KG1 (cell line): ENCODE measurements around the gene RASGRP3.
A peak's percentile ranks its signal among the peaks of the same experiment; 100 is the strongest.
"Not testable (repeated sequence)": the region's sequence is repeated elsewhere in the genome, so short reads cannot be mapped to it uniquely, and the experiment has no call there.

ENCODE experiments used
- DNase-seq: peaks from one replicate; lab custom pipeline; 2025; lab: John Stamatoyannopoulos, UW

The RASGRP3 gene

DNA sequence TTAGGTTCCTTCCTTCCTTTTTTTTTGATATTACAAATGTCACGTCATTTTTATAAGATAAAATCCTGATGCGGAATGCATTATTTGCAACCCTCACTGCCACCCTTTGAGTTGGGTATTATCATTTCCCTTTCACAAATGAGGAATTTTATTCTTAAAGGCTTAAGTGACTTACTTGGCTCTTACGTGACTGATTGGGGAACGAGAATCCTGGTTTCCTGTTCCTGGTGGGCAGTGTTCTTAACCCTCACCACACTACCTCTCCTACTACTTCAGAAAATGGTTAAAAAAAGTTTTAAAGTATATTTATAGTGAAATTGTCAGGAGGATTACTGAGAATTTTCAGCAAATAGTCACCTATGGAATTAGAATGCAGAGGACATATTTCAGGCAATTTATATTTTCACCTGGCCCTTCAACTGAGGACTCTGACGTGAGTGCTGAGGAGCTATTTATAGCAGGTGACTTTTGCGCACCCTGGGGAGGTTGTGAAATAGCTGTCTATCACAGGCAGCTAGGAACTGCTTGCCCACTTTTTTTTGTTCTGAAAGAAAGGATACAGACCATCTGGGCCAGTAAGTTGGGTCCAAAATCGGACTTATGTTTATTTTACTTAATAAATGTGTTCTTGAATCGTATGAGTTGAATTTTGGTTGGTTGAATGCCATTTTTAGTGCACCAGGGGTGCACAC is 18.7 kb upstream of the RASGRP3 start:
- no peak for DNase-seq

DNA sequence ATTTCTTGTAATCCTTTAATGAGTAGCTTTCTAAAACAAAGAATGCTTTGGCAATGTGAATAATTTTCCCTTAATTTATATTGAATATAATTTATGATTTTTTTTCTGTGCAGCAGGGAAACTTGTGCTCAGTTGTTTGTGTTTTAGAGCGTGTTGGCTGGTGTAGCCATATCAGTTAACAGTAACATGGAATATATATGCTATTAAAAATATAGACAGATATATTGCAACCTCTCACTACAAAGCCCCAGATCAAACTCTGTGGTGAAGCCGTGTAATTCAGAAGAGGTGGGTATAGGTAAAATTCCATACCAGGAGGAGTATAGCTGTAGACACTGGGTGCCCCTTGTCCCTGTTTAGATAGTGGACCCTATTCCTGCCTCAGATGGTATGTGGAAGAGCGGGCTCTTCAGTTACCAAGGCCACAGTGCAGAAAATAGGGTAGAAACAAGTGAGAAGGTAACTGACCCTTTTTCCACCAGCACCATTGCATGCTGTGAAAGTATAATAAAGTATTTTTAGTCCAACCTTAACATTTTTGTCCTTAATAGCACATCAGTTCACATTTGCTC is 18.1 kb upstream of the RASGRP3 start:
- no peak for DNase-seq

DNA sequence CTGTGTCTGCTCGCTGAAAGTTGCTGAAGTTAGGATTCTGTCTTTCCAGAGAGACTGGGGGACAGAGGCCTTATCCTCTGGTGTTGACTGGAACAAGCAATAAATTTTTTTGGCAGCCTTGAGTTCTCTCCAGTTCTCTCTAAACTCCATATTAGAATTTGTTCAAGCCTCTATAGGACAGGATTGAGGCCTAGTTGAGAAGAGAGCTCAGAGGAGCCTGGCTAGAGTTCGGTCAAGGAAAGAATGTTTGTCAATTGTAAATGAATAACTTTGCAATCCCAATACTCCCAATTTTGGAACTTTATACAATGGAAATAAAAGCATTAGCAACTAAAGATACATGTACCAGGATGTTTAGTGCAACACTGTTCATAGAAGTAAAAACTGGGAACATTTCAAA is 16.7 kb upstream of the RASGRP3 start:
- DNase-seq: no peak

DNA sequence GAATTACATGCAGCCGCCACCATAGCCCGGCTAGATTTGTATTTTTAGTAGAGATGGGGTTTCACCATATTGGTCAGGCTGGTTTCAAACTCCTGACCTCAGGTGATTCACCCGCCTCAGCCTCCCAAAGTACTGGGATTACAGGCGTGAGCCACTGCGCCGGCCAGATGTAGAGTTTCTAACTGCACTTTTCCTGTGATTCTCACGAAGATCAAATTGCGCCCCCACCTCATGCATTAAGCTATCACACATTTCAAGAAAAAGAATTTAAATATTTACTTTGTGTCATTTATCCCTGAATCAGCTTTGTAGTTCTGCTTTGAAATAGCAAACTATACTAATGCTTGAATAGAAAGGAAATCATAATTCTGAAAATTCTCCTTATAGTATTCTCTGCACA is 13.9 kb upstream of the RASGRP3 start:
- DNase-seq: not testable (repeated sequence)

DNA sequence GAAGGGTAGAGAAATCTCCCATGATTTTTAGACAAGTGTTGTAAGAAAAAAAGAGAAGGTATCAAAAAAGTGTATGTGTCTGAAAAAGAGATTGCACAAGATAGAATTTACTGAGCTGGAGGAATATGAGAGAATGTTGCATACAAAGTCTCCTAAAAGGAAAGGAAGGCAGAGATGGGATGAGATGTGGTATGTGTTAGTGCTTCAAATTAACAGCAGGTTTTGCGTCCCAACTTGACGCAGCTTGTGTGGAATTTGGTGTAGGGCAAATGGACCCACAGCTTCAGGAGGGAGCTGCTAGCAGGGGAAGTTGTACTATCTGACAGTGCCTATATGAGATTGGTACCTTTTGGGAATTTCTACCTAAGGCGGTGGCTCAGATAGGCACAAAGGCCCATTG is 9.0 kb upstream of the RASGRP3 start:
- DNase-seq: no peak

DNA sequence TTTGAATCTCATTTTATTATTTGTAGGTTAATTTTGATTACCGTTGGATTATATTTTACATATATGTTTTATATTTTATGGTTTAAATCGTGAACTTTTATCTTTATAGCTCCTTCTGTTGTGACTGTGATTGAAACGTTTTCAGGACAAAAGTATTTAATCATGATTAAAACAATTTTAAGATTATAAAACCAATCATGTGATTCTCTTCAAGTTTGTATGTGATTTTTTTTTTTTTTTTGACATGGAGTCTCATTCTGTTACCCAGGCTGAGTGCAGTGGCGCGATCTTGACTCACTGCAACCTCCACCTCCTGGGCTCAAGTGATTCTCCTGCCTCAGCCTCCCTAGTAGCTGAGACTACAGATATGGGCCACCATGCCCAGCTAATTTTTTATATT is 7.2 kb upstream of the RASGRP3 start:
- DNase-seq: no peak

DNA sequence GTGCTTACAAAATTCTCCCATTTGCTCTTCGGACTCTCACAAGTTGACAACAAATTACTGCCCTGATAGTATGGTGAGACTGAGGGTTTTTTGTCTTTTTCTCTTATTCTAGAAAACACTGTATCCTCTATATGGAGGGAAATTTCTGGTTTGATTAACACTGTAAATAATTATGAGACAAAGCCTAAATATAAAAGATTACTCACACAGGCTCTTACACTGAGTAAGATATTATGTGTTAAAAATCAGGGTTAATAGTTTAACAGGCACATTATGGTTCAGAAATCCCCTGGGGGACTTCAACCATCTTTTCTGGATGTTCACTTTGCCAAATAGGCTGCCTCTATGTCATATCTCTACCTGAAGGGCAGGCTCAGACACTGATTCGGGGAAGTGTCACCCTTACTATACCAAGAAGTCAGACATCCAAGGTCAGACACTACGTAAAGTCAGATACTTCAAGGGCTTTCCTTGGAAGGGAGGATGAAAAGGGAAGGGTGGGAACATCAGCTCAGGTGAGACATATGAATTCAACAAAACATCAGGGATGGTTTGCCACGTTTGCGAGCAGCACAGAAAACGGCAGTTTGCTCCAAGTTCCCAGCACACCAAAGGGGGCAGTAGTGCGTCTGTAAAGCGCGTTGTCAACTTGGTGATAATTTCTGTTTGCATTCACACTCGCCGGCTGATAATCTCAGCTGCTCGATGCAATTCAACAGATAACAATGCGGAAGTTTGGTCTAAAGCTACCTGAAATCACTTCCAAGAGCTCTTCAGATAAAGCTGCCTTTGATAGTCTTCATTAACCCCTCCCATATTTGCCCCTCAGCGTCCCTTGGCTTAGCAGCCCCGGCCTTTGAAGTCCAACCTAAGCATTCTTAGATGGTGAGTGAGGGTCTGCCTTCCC is 972 bp upstream of the RASGRP3 start:
- peak; percentile 69 for DNase-seq

DNA sequence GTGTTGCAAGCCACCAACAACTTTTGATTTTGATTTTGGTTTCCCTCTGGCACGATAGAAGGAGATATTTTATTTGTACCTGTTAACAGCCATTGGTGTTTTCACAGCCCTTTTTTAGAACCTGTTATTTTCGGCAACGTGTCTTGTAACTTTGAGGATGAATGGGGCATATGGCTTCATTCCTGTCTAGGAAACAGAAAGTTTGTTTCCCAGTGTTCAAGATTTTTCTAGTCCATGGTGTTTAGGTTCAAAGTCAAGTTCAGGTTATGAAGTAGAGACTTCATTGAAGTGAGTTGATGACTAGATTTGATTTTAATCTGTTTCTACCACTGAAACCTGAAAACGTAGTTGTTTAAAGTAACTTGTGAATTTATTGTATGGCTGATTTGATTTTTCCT is 343 bp downstream of the RASGRP3 start:
- no peak for DNase-seq

DNA sequence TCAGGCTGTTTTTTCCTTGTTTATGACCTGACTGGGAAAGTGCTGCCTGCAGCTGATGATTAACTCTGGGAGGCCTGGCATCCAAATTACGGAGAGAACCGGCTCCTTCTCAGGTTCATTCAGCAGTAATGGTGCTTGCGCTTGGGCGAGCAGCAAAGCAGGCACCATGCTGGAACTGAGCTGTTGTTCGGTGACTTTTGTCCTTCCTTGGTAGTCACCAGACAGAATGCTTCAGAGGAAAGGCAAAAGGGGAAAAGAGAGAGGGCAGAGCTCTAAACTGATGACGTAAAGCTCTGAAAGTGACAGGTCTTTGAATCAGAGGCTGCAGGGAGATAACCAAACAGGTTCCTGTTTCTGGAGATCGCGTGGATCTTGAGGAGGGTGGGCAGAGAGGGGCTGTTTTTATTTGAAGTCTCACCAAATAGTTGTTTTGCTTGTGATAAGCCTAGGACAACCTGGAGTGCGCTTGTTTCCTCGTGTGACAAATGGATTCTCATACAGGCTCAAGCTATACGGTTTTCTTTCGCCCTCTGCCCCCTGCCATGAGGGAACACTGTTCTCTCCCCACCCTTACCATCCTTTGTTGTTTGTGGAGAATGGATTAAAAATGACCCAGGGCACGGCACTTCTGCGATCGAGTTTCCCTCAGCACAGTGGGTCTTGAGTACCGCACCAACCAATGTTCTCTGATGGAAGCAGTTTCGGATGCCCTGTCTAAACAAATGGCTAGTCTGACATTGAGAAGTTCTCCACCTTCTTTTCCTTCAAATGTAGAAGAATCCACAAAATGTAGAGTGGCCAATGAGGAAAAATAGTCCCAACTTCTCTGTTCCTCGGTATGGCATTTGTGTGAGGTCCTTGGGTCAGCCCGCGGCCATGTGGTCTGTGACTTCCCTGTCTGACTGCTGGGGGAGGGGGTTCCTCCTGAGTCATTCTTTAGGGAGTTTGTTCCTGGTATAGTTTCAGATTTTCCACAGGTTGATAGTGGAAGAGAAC is 1.3 kb downstream of the RASGRP3 start:
- no peak for DNase-seq

DNA sequence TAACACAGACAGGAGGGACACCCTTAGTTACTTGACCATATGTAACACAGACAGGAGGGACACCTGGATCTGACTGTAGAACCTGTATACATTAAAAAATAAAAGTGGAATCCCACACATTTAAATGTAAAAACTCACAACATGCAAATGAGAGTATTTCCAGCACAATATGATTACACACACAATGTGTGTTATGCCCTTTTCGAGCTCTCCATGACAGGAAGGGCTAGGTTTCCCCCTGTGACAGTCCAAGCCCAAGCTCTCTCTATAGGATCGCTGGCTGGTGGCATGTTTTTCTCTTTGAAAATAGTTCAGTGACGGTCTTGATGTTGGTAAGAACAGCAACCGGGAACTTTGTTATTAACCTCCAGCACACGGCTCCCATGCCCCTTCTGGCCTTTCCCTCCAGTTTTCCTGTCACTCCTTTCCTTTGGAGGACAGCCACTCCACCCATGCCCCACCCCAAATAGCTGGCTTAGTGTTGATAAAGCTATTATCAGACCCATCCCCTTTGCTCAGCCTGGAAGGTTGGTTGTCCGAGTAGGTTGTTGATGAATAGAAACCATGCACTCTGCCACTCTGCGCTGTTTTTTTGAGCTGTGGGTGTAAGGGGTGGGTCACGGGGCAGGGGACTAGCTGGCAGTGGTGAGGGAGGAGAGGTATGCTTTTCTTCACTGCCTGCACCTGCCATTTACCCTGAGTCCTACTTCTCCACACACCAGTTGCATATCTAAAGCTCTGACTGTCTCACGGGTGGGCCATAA is 2.7 kb downstream of the RASGRP3 start:
- DNase-seq: no peak

DNA sequence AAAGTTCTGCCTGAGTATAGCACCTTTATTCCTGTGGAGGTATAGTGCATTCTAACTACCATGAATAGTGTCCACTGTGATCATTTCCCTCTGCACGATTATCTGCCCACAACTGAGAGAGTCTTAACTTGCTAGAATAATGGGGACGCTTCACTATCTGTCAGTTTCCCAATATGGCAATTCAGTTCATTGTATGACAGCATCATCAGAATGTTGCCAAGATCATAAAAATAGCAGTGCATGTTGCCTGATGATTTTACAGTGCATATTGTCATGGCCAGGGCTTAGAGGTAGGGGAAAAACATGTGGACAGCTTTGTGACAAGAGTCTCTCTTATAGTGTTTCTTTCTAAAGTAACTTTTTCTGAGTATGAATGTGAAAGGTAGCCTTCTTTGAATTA is 6.1 kb downstream of the RASGRP3 start:
- DNase-seq: no peak

DNA sequence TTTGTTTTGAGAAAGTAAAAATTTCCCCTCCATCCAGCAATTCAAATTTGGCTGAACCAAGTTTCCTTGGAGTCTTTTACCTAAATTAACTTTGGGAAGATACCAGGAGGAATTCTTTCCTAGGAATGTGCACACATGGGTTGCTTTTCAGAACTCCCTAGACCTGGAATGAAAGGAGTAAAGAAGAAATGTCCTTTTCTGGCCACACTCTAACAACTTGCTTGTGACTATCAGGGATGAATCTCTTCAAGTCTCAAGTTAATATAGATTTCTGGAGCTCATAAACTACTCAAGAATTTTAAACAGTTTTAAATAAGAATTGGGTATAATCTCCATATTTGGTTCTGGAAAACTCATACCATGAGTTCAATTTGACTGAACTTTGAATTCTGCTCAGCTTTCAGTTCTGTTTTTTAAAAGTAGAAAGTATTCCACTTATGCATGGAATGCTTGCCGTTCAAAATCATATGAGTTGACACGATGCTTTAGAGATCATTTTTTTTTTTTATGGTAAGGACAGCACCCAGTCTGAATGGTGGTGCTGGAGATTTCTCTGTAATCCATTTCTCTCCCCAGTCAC is 7.7 kb downstream of the RASGRP3 start:
- no peak for DNase-seq

DNA sequence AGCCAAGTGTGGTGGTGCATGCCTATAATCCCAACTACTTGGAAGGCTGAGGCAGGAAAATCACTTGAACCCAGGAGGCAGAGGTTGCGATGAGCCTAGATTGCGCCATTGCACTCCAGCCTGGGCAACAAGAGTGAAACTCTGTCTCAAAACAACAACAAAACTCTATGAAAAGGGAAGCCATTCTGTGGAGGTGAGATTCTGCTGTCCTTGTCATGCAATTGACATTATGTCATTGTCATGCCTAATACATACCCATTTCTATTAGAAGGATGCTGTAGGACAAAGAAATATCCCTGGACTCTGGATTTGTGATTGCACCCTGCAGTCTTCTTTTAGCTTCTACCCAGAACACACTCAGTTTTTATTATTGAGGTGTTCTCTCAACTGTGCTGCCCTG is 8.6 kb downstream of the RASGRP3 start:
- no peak for DNase-seq

DNA sequence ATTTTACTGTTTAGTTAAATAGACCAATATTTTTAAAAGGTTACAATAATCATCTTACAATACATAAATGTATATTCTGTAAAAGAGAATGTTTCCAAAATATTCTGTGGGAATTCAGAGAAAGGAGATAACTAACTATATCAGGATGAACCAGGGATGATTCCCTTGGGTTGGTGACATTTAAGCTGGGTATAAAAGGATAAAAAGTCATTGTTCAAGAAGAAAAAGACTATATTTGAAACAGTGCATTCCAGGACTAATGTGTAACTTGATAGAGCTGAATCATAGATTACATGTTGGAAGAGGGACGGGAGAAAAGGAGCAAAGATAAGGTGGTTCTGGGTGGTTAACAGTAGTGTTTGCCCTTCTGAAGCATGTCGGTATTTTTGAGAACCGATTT is 10.1 kb downstream of the RASGRP3 start:
- no peak for DNase-seq

DNA sequence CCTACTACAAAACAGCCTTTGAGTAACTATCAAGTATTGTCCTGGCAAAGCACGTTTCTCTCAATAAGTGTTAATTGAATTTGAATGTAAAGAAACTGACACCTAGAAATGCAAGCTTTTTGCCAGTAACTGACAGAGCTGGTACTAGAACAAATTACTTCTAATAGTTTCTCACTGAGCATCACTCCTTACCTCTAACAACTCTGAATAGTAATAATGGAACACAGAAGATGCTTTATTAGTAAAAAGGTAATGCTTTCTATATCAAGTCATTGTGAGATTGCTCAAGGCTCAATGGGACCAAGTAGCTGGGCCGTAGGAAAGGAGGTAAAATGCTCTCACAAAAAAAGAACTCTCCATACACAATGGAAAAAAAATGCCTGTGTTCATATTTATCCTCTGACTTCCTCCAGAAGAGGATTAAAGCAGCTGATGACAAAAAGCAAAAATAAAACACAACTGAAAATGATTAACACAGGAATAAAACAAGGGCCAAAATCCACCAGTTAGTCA is 11.8 kb downstream of the RASGRP3 start:
- DNase-seq: no peak

DNA sequence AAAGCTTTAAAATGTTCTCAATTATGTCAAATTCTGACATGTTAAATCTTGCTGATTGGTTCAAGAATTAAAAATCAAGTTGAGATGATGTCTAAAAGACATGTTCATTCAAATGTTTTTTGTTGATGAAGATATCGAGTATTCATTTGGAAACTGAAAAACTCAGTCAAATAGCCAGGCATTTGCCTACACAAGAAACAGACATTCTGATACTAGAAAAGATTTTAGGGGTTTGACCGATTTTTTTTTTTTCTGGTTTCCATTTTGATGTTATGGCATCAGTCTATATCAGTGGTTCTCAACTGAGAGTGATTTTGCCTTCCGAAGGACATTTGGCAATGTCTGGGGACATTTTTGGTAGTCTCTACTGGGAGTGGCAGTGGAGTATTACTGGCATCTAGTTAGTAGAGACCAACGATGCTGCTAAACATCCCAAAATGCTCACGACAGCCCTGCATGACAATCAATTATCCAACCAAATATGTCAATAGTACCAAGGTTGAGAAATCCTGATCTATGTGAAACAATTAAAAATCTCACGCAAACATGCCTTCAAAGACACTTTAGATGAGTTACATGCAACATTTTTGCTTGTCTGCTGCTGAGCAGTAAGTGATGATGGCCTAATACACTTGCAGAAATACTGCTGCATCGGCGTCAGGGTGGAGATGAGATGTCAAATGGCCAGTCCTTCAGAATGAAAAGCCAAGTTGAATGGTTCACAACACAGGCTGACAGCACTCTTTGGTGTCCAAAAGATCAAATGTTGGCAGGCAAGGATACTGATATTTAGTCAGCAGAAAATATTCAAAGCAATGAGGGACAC is 12.5 kb downstream of the RASGRP3 start:
- DNase-seq: no peak

DNA sequence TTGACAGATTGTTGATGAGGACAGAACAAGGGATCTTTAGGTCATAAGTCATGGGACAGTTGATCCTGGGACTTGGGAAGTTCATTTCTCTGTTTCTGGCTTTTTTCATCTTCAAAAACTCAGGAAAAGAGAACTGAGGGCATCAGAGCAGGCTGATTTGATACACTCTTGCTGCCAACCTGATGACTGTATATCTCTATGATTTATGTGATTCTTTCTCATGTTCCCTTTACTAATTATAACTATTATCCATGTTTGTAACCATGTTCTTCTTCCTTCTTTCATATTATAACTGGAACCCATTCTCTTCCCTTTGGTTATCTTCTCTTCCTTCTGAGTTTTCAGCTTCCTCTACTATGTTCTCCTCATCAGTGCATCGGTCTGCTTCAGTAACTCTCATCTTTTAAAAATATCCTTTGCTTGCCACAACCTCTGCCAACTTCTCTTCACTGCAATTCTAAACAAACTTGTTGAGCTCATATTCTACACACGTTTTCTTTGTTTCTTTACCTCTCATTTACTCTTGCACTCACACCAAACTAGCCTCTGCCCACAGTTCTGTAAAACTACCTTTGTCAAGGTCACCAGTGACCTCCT is 13.5 kb downstream of the RASGRP3 start:
- no peak for DNase-seq

DNA sequence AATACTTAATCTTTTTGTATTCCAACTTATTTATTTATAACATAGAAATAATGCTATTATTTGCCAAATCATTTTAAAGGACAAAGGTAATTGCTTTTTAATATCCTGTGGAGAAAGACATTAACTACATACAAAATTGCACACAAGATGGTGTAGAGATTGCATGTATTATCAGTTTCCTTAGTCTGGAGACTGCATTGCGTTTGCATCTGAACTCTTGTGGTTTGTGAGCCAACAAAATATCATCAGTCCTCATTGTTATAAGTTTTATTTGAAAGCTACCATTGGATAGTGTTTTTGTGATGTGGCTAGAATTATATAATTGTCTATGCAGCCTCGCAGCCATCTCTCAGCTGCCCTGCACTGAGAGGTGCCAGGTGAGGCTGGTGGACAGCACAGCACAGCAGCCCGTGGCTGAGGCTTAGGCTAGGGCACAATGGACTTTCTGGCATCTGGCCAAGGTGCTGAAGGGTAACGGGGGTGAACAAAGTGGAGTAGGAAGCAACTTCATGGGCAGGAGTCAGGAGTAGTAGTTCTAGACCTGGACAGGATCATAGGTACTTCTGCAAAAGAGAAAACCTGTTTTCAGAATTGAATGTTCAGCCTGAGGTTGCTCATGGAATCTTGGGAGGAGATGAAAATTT is 15.1 kb downstream of the RASGRP3 start:
- no peak for DNase-seq
